Middle frontal gyrus (tissue), 1 donor: ENCODE measurements around the gene TBC1D2B.
"Not testable (repeated sequence)": the region's sequence is repeated elsewhere in the genome, so short reads cannot be mapped to it uniquely, and the experiment has no call there.

Experiments used
- DNase-seq: peaks from one replicate; pipeline ENCODE4 v3.0.0-alpha.2; 2015; ENCODE audit warnings: low spot score; ENCODE audit errors: extremely low spot score

Gene TBC1D2B

GRCh38 chr15:78003539-78004008 is 73.9 kb downstream of the TBC1D2B start:
- no peak for DNase-seq

GRCh38 chr15:78002996-78003395 is 74.5 kb downstream of the TBC1D2B start:
- no peak for DNase-seq

GRCh38 chr15:78001656-78002055 is 75.9 kb downstream of the TBC1D2B start:
- no peak for DNase-seq

- DNase-seq = no peak
Observed at GRCh38 chr15:78000927-78001249, 76.6 kb downstream of the TBC1D2B start.

- DNase-seq = no peak
Observed at GRCh38 chr15:78000091-78000926, 77.2 kb downstream of the TBC1D2B start.

- no peak for DNase-seq
Observed at GRCh38 chr15:77999486-77999885, 78.0 kb downstream of the TBC1D2B start.

GRCh38 chr15:77998592-77998991 is 78.9 kb downstream of the TBC1D2B start:
- DNase-seq = no peak

GRCh38 chr15:77997761-77998554 is 79.6 kb downstream of the TBC1D2B start:
- not testable (repeated sequence) for DNase-seq

- not testable (repeated sequence) for DNase-seq
Observed at GRCh38 chr15:77997221-77997620, 80.3 kb downstream of the TBC1D2B start.

- DNase-seq = not testable (repeated sequence)
Observed at GRCh38 chr15:77996713-77997171, 80.8 kb downstream of the TBC1D2B start.

- DNase-seq = not testable (repeated sequence)
Observed at GRCh38 chr15:77996226-77996625, 81.3 kb downstream of the TBC1D2B start.

GRCh38 chr15:77995537-77995918 is 82.0 kb downstream of the TBC1D2B start:
- DNase-seq = not testable (repeated sequence)

GRCh38 chr15:77994893-77995536 is 82.5 kb downstream of the TBC1D2B start:
- DNase-seq = not testable (repeated sequence)

- DNase-seq = not testable (repeated sequence)
Observed at GRCh38 chr15:77993970-77994693, 83.4 kb downstream of the TBC1D2B start.

- no peak for DNase-seq
Observed at GRCh38 chr15:77993374-77993911, 84.1 kb downstream of the TBC1D2B start.

GRCh38 chr15:77992356-77993222 is 84.9 kb downstream of the TBC1D2B start:
- DNase-seq = no peak

GRCh38 chr15:77991658-77992201 is 85.8 kb downstream of the TBC1D2B start:
- not testable (repeated sequence) for DNase-seq

GRCh38 chr15:77991029-77991406 is 86.5 kb downstream of the TBC1D2B start:
- no peak for DNase-seq

- no peak for DNase-seq
Observed at GRCh38 chr15:77989296-77990143, 88.0 kb downstream of the TBC1D2B start.
